Mesodermal cell (in vitro differentiated cells): ENCODE measurements around the gene FOXO6.

Experiments
- H3K27ac ChIP-seq: 2 replicates; pipeline ENCODE4 v1.7.0; 2013; ENCODE audit warnings: mild to moderate bottlenecking, low read depth, low read length, moderate library complexity; ENCODE audit not compliant: severe bottlenecking
- H3K36me3 ChIP-seq: 2 replicates; pipeline ENCODE4 v1.7.1; 2013; ENCODE audit warnings: mild to moderate bottlenecking, low read length, moderate library complexity; ENCODE audit not compliant: control insufficient read depth, insufficient read depth
- H3K4me1 ChIP-seq: one replicate; pipeline ENCODE4 v1.7.1; 2013; ENCODE audit warnings: mild to moderate bottlenecking, low read length; ENCODE audit not compliant: insufficient read depth, control insufficient read depth, poor library complexity, severe bottlenecking
- H3K4me3 ChIP-seq: 2 replicates; pipeline ENCODE4 v1.7.0; 2013; ENCODE audit warnings: low read length, control low read depth, mild to moderate bottlenecking; ENCODE audit not compliant: insufficient read depth, poor library complexity, severe bottlenecking; ENCODE audit errors: extremely low read depth
- H3K9me3 ChIP-seq: 2 replicates; pipeline ENCODE4 v1.7.1; 2013; ENCODE audit warnings: mild to moderate bottlenecking, low read length, moderate library complexity; ENCODE audit not compliant: control insufficient read depth
- WGBS, 2 experiments: methylation state at CpG; one replicate each; pipeline ENCODE4 v1.1.5; 2013; ENCODE audit warnings: missing lambda C conversion rate in 2 of 2; ENCODE audit not compliant: insufficient coverage in 2 of 2; 5-methylcytosine and 5-hydroxymethylcytosine counted together

The FOXO6 gene

DNA sequence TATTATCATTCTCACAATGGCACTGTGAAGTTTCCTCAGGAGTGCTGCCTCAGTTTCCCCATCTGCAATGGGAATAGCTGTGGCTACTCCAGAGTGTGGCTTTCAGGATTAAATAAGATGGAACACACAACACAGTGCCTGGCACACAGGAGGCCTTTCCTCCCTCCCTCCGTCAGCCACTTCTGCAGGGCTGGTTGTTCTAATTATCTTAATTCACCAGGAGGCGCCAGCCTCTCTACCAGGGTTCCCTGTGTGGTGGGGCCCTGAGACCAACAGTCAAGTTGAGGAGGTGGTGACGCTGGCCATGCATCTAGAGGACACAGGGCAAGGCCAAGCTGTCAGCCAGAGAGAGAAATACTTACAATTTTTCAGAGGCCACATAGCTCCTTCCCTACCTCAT is 6.3 kb upstream of the FOXO6 start:
- Histone ChIP-seq H3K36me3 (no peaks in the 10 kb centered on the region), H3K9me3 (no peaks in the 10 kb centered on the region), H3K4me3 (no peak overlapping the region), H3K27ac (no peak overlapping the region), H3K4me1 (peaks cover 25% of the 10 kb centered on the region)
- WGBS, 2 experiments: 53 to 75% methylated on average over 2 of the region's 3 CpGs

DNA sequence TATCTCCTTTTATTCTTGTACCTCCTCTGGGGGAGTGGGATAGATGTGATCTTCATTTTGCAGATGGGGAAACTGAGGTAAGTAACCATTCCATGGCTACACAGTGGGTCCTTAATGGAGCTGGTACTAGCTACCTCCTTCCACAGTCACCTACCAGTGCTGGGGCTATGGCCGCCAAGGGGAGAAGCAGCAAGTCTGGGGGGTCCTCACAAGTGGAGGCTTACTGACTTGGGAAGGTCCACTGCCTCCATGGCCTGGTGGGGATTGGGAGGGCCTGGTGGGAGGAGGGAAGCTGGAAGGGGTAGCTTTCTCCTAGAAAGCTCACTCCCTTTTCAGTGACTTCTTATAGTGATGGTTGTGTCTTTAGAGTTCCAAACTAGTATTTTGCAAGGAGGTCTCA is 5.9 kb upstream of the FOXO6 start:
- no peaks in the 10 kb centered on the region for H3K9me3 ChIP-seq
- H3K4me1 ChIP-seq: peaks cover 29% of the 10 kb centered on the region
- no peaks in the 10 kb centered on the region for H3K36me3 ChIP-seq
- H3K4me3 ChIP-seq: no peak overlapping the region
- WGBS, 2 experiments: 100% methylated on average over 1 of the region's 1 CpG; no CpG with 5 or more reads in 1 of the 2 experiments
- H3K27ac ChIP-seq: no peak overlapping the region

DNA sequence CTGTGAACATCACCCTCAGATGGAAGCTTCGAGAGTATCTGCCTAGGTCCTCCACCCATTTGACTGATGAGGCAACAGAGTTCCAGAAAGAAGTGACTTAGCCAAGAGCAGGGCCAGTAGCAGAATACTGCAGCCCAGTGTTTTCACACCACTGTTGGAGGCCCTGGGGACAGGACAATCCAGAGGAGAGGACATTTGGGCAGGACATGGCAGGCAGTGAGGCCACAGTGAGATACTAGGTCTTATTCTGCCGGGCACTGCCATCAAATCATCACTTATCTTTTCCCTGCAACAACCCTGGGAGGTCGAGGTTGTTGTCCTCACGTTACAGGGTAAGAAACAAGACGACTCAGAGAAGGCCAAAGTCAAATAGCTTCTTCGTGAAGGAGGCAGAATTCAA is 5.5 kb upstream of the FOXO6 start:
- Histone ChIP-seq H3K9me3 (no peaks in the 10 kb centered on the region), H3K36me3 (no peaks in the 10 kb centered on the region), H3K4me3 (no peak overlapping the region), H3K4me1 (peaks cover 33% of the 10 kb centered on the region), H3K27ac (no peak overlapping the region)
- WGBS, 2 experiments: 73 to 76% methylated on average over 3 to 6 of the region's 6 CpGs

DNA sequence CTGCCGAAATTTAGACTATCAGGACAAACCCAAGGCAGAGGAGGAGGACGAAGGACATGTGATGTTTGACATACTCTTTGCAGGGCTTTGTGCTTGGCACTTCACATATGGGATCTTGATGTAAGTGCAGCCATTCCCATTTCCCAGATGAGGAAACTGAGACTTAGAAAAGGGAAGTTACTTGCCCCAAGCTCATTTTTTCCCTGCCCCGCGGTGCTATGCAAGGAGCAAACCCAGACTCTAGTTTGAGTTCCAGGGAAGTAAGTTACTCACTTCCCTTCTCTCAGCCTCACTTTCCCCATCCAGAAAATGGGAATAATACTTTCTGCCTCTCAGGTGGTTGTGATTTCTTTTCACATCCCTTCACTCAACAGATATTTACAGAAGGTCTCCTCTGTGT is 4.5 kb upstream of the FOXO6 start:
- no peak overlapping the region for H3K27ac ChIP-seq
- H3K9me3 ChIP-seq: no peaks in the 10 kb centered on the region
- no peaks in the 10 kb centered on the region for H3K36me3 ChIP-seq
- peaks cover 33% of the 10 kb centered on the region for H3K4me1 ChIP-seq
- H3K4me3 ChIP-seq: no peak overlapping the region
- 94% methylated on average over 3 of the region's 4 CpGs; no CpG with 5 or more reads in 1 of the 2 experiments for WGBS, 2 experiments

DNA sequence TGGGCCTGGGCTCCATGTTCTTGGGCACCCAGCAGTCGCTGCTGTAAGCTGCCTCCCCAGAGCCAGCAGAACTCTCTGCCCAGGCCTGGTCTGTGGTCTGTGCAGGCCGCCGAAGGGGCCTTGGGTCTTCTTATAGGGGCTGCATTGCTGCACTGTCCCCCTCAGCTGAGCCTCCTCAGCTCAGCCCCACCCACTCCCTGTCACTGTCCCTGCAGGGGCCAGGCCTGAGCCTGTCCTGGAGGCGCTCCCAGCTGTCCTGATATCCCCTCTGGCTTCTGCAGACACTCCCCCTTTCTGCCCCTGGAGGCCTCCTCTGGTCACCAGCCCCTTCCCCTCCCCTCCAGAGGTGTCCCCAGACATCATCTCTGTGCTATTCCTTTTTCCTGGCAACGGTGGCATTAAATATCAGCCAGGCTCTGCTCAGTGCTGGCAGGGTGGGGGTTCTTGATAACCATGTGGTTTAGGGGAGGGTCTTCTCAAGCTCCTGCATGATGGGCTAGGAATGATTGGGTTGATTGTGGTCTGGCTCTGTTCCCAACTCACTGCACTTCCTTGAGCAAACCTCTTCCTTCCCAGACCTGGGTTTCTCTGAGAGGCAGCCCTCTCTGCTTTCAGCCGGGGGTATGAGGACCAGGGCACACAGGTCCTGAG is 3.7 kb upstream of the FOXO6 start:
- no peak overlapping the region for H3K4me3 ChIP-seq
- no peaks in the 10 kb centered on the region for H3K9me3 ChIP-seq
- 56 to 69% methylated on average over 4 to 5 of the region's 6 CpGs for WGBS, 2 experiments
- no peaks in the 10 kb centered on the region for H3K36me3 ChIP-seq
- peaks cover 33% of the 10 kb centered on the region for H3K4me1 ChIP-seq
- no peak overlapping the region for H3K27ac ChIP-seq

DNA sequence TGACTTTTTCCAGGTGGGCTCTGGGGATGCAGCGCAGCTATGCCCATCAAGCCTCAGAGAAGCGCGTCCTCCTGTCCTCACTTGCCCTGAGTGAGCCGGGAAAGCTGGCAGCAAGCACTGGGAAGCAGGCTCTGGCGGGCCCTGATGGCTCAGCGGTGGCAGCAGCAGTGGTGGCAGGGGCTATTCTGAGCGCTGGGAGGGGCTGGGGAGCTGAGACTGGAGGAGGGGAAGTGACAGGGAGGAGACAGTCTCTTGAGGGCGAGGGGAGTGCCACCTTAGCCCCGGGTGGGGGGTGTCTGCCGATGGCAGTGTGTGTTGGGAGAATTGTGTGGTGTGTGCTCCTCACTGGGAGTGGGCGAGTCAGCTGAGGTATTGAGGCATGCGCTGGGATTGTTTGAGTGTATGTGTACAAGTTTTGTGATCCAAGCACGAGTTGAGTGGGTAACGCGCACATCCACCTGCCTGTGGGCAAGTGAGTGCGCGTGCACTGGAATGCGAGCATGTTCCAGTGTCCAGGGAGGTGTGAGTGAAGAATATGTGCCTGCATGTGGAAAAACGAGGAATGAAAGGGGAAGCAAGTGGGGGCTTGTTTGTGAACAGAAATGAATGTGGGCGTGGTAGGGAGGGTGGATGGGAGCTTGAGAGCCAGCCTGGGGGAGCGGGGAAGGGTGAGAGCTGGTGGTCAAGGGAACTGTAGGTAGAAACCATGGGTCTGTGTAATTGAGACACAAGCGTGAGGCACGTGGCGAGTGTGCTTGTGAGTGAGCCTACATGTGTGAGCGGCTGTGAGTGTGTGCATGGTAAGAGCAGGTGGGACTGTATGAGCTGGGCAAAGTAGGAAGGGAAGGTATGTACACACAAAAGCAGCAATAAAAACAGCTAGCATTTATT is 2.9 kb upstream of the FOXO6 start:
- Histone ChIP-seq H3K9me3 (no peaks in the 10 kb centered on the region), H3K4me3 (no peak overlapping the region), H3K36me3 (no peaks in the 10 kb centered on the region), H3K4me1 (peaks cover 33% of the 10 kb centered on the region), H3K27ac (no peak overlapping the region)
- WGBS, 2 experiments: 64 to 67% methylated on average over 24 to 25 of the region's 25 CpGs

DNA sequence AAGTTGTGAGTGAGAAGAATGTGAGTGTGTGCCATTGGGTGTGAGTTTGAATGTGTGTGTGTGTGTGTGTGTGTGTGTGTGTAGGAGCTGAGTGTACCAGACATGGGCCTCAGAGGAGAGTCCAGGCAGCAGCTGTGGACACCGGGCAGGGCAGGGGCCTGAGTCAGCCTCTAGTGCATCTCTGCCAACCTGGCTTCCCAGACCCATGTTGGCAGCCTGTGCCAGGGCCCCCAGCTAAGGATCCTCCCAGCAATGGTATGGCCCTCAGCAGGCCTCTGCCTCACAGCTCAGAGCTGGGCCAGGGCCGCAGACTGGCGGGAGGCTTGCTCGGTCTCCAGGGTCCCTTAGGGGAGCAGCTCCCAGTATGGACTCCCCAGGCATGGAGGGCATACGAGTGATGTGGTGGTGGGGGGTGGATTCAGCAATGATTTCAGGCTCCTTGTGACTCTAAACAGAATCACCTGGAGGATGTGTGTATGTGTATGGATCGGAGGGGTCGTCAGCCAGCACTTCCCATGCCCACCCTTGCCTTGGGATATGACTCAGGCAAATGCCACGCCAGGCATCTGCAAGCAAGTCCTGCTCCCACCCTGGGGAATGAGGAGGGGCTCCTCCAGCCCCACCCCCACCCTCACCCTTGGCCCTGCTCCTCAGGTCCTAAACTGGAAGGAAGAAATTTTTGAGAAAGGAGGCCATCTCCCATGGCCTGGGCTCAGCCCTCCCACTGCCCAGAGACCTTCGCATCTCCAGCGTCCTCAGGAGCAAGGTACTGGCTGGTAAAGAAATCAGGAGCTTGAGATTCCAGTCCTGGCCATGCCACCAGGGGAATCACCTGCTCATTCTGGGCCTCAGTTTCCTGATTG is 1.8 kb upstream of the FOXO6 start:
- Histone ChIP-seq H3K9me3 (no peaks in the 10 kb centered on the region), H3K36me3 (no peaks in the 10 kb centered on the region), H3K4me3 (peak overlapping the region; percentile 2), H3K4me1 (peaks cover 33% of the 10 kb centered on the region), H3K27ac (peak overlapping the region; percentile 45)
- WGBS, 2 experiments: 87 to 90% methylated on average over 4 to 7 of the region's 10 CpGs

DNA sequence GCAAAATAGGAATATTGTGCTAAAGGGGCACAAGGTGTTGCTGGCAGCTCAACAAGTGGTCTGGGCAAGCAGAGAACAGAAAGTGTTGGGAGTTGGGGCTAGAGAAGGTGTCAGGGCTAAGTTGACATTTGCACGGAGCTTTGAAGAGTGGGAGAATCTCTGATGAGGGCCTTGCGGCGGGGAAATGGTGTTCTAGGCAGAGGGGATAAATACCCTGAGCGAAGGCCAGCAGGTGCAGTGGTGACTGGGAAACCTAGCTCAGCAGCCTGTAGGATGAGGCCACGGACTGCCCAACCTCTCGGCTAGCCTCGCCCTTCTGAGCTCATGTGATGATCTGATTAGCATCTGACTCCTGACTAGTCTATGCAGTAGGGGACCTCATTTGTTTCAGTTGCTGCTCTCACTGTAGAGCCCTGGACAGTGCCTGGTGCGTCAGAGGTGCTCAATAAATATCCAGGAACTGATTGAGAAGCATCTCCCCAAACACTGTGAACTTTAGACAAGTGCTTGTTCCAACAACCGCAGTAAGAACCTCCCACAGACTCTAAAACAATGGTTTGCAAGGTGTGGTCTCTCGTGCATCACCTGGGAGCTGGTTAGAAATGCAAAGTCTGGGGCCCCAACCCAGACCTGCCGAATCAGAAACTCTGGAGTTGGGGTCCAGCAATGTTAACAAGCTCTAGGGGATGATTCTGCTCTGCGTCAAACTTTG is 1.0 kb upstream of the FOXO6 start:
- H3K27ac ChIP-seq: peak overlapping the region; percentile 72
- no peaks in the 10 kb centered on the region for H3K9me3 ChIP-seq
- WGBS, 2 experiments: 41 to 53% methylated on average over 11 to 12 of the region's 12 CpGs
- H3K4me3 ChIP-seq: peak overlapping the region; percentile 2
- peaks cover 33% of the 10 kb centered on the region for H3K4me1 ChIP-seq
- no peaks in the 10 kb centered on the region for H3K36me3 ChIP-seq

DNA sequence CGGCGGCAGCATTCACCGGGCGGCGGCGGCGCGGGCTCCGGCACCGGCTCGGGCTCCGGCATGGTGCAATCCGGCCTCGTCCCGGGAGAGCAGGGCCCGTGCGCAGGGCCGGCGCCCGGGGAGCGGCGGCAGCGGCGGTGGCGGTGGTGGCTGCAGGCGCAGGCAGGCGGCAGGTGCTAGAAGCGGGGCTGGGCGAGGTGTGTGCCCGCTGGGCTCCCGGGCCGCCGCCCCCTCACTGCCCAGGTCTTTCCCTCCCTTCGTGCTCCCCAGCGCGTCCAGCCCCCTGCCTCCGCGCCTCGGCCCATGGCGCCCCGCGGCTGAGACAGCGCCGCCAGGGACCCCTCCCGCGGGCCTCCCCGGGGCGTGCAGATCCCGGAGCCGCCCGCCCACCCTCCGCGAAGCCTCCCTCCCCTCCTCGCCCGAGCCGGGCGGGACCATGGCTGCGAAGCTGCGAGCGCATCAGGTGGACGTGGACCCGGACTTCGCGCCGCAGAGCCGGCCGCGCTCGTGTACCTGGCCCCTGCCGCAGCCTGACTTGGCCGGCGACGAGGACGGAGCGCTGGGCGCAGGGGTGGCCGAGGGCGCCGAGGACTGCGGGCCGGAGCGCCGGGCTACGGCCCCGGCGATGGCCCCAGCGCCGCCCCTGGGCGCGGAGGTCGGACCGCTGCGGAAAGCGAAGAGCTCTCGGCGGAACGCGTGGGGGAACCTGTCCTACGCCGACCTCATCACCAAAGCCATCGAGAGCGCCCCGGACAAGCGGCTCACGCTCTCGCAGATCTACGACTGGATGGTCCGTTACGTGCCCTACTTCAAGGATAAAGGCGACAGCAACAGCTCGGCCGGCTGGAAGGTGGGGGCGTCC is 492 bp downstream of the FOXO6 start:
- peak overlapping the region; percentile 52 for H3K4me3 ChIP-seq
- H3K27ac ChIP-seq: no peak overlapping the region
- no peaks in the 10 kb centered on the region for H3K36me3 ChIP-seq
- no peaks in the 10 kb centered on the region for H3K9me3 ChIP-seq
- WGBS, 2 experiments: 1% methylated on average over 62 to 65 of the region's 113 CpGs
- H3K4me1 ChIP-seq: peaks cover 40% of the 10 kb centered on the region
